OCI-LY7 (cell line): ENCODE data around the gene FAM171A1. TPM values are rescaled to one million over a fixed set of nuclear protein-coding genes. Genes with fewer than 3 reads are reported as not detected.

Experiments
- BruUV-seq: library from RNA; stranded (reverse); fragments of 400-500 nt; replicated peaks from 2 replicates; lab custom pipeline; 2021; lab: Mats Ljungman, UMichigan
- CTCF ChIA-PET: fragments of 300-600 bp; sonication (Branson Sonifier 250); formaldehyde crosslinking; loops from one replicate; lab custom pipeline; 2022; ENCODE audit warnings: antibody characterized with exemption; ENCODE audit not compliant: unreplicated experiment; lab: Charles Lee
- POLR2A ChIA-PET: fragments of 300-600 bp; sonication (Branson Sonifier 250); formaldehyde crosslinking; loops from one replicate; lab custom pipeline; 2022; ENCODE audit warnings: antibody characterized with exemption; lab: Charles Lee
- DNase-seq: peaks from one replicate; pipeline ENCODE4 v3.0.0-alpha.2; 2015; ENCODE audit warnings: low spot score
- H2AFZ ChIP-seq: fragments of 200-600 bp; sonication (generic), shearing (Covaris generic); 2 replicates; pipeline ENCODE4 v1.6.1; 2014; ENCODE audit warnings: mild to moderate bottlenecking, antibody characterized with exemption, low read length, moderate library complexity
- H3K27ac ChIP-seq: fragments of 200-600 bp; sonication (generic); 2 replicates; pipeline ENCODE4 v1.5.1; 2014; ENCODE audit warnings: mixed run types, low read depth, mild to moderate bottlenecking, moderate library complexity, low read length, inconsistent platforms; ENCODE audit not compliant: poor library complexity, severe bottlenecking
- H3K36me3 ChIP-seq: fragments of 200-600 bp; sonication (generic); 2 replicates; pipeline ENCODE4 v1.6.1; 2014; ENCODE audit warnings: mild to moderate bottlenecking, antibody characterized with exemption, low read length, moderate library complexity, mixed read lengths; ENCODE audit not compliant: insufficient read depth
- H3K4me1 ChIP-seq: fragments of 200-600 bp; sonication (generic); 2 replicates; pipeline ENCODE4 v1.5.1; 2014; ENCODE audit warnings: mild to moderate bottlenecking, low read length; ENCODE audit not compliant: insufficient read depth, poor library complexity, severe bottlenecking
- H3K4me2 ChIP-seq: fragments of 200-600 bp; sonication (generic); 2 replicates; pipeline ENCODE4 v1.6.1; 2014; ENCODE audit warnings: mild to moderate bottlenecking, low read length
- H3K4me3 ChIP-seq: fragments of 200-600 bp; sonication (generic); 2 replicates; pipeline ENCODE4 v1.5.1; 2014; ENCODE audit warnings: mild to moderate bottlenecking, low read depth, low read length; ENCODE audit not compliant: poor library complexity, severe bottlenecking
- H3K79me2 ChIP-seq: fragments of 200-600 bp; sonication (generic); 2 replicates; pipeline ENCODE4 v1.6.1; 2016; ENCODE audit warnings: low read depth, mild to moderate bottlenecking, low read length, moderate library complexity, mixed read lengths; ENCODE audit not compliant: insufficient read depth
- H3K9me2 ChIP-seq: fragments of 200-600 bp; sonication (generic); 2 replicates; pipeline ENCODE4 v1.6.1; 2016; ENCODE audit warnings: mild to moderate bottlenecking, low read length, mixed read lengths; ENCODE audit not compliant: insufficient read depth
- H3K9me3 ChIP-seq: fragments of 200-600 bp; sonication (generic); 2 replicates; pipeline ENCODE4 v1.6.1; 2014; ENCODE audit warnings: mild to moderate bottlenecking, mixed run types, low read length, mixed read lengths
- H4K20me1 ChIP-seq: fragments of 200-600 bp; sonication (generic); 2 replicates; pipeline ENCODE4 v1.6.1; 2014; ENCODE audit warnings: mild to moderate bottlenecking, antibody characterized with exemption, low read length, moderate library complexity, mixed read lengths; ENCODE audit not compliant: insufficient read depth
- CTCF ChIP-seq: fragments of 200-600 bp; sonication (generic); conservative IDR thresholded peaks from 2 replicates; pipeline ENCODE4 v1.5.1; 2014; ENCODE audit warnings: mild to moderate bottlenecking, antibody characterized with exemption, low read length, moderate library complexity, mixed read lengths
- EZH2phosphoT487 ChIP-seq: fragments of 200-600 bp; sonication (generic); IDR thresholded peaks from 2 replicates; pipeline ENCODE4 v1.6.1; 2018; ENCODE audit warnings: low read depth, borderline replicate concordance, mild to moderate bottlenecking, mixed run types, antibody characterized with exemption, low read length, moderate library complexity, mixed read lengths
- intact Hi-C: fragments of 100-400 bp; cut with micrococcal nuclease; formaldehyde crosslinking; loops from one replicate; pipeline ENCODE4 v1.10.0; 2022; ENCODE audit not compliant: unreplicated experiment
- small RNA-seq: library from RNA; depleted of rRNA; stranded (forward); fragments of <200 nt; gene quantifications from one replicate; pipeline ENCODE3, GENCODE V24; 2014
- total RNA-seq, 2 experiments: library from RNA; depleted of rRNA in 1 of 2; stranded (reverse); fragments of >200 nt in 1 of 2; shearing (Covaris generic) in 1 of 2; gene quantifications; 2 replicates each; pipeline ENCODE4 v1.2.3, GENCODE V29; 2014 to 2022

FAM171A1 gene
- total RNA-seq, 2 experiments from 2014 or later: not detected

GRCh38 chr10:15166325-15166724 lies 204.8 kb downstream of the FAM171A1 start:
- Histone ChIP-seq H3K4me3 (no peak overlapping the region), H3K9me3 (no peaks in the 10 kb centered on the region), H2AFZ (no peak overlapping the region), H3K79me2 (no peaks in the 10 kb centered on the region), H4K20me1 (no peaks in the 10 kb centered on the region), H3K4me1 (no peaks in the 10 kb centered on the region), H3K27ac (no peak overlapping the region), H3K9me2 (no peaks in the 10 kb centered on the region), H3K4me2 (no peak overlapping the region), H3K36me3 (no peaks in the 10 kb centered on the region)
- intact Hi-C loops: loop anchor here (5.0 kb wide), 1 partner anchor 79 kb away; the partner anchor contains the start of gene ACBD7
- TF ChIP-seq EZH2phosphoT487 (no peak), CTCF (no peak)
- ChIA-PET CTCF (no interaction called here), POLR2A (interaction anchor here (0.7 kb wide), 1 partner anchor 874 kb away, joined by 3 read pairs; no protein-coding TSS in a partner anchor)
- no TSS peak for BruUV-seq
- DNase-seq: no peak

- intact Hi-C loops: no loop called here
- Histone ChIP-seq H3K79me2 (no peaks in the 10 kb centered on the region), H3K36me3 (no peaks in the 10 kb centered on the region), H3K27ac (no peak overlapping the region), H3K4me1 (no peaks in the 10 kb centered on the region), H3K4me3 (no peak overlapping the region), H4K20me1 (no peaks in the 10 kb centered on the region), H3K9me2 (no peaks in the 10 kb centered on the region), H3K4me2 (no peak overlapping the region), H2AFZ (no peak overlapping the region), H3K9me3 (no peaks in the 10 kb centered on the region)
- BruUV-seq: no TSS peak
- CTCF ChIA-PET: no interaction called here
- TF ChIP-seq EZH2phosphoT487: no peak
- no peak for TF ChIP-seq CTCF
- POLR2A ChIA-PET: no interaction called here
- DNase-seq: no peak
Observed at GRCh38 chr10:15163253-15163828, 207.7 kb downstream of the FAM171A1 start.

Small RNA genes lying within 50 kb of the gene (small RNA-seq; reads per million reads assigned to genes)
- gene AL590365.1: not detected

Other genes starting within 250 kb of the FAM171A1 start
- 0.10 and 0.82 TPM in 2 replicates for gene NMT2, start 202.6 kb downstream of the FAM171A1 start, total RNA-seq (2014; rRNA removed; shearing (Covaris generic))
- 0.72 and 1.0 TPM in 2 replicates for gene NMT2, start 202.6 kb downstream of the FAM171A1 start, total RNA-seq (2022)